ENCODE data around the gene KCNH5. TPM values are rescaled to one million over a fixed set of nuclear protein-coding genes. Genes with fewer than 3 reads are reported as not detected.

Gene KCNH5
- total RNA-seq, 2 experiments from 2014 or later: not detected

GRCh38 chr14:62743118-62743517 is 302.1 kb downstream of the KCNH5 start:
- Histone ChIP-seq H3K4me2 (ENCODE audit: low read length) (no peak overlapping the region), H3K9me3 (ENCODE audit: low read length) (no peaks in the 10 kb centered on the region), H3K4me3 (ENCODE audit: low read depth, low read length, poor library complexity, severe bottlenecking) (no peak overlapping the region), H3K79me2 (ENCODE audit: insufficient read depth, low read depth, low read length) (no peaks in the 10 kb centered on the region), H3K27ac (ENCODE audit: low read depth, low read length, poor library complexity, severe bottlenecking) (no peak overlapping the region), H3K9me2 (ENCODE audit: insufficient read depth, low read length) (no peaks in the 10 kb centered on the region), H3K4me1 (ENCODE audit: insufficient read depth, low read length, poor library complexity, severe bottlenecking) (no peaks in the 10 kb centered on the region), H2AFZ (ENCODE audit: low read length) (no peak overlapping the region), H3K36me3 (ENCODE audit: insufficient read depth, low read length) (no peaks in the 10 kb centered on the region), H4K20me1 (ENCODE audit: insufficient read depth, low read length) (no peaks in the 10 kb centered on the region)
- CTCF ChIA-PET (ENCODE audit: unreplicated experiment): no interaction called here
- TF ChIP-seq EZH2phosphoT487 (IDR thresholded peaks at IDR 0.05; ENCODE audit: borderline replicate concordance, low read depth, low read length): no peak
- TF ChIP-seq, protein P1, sequence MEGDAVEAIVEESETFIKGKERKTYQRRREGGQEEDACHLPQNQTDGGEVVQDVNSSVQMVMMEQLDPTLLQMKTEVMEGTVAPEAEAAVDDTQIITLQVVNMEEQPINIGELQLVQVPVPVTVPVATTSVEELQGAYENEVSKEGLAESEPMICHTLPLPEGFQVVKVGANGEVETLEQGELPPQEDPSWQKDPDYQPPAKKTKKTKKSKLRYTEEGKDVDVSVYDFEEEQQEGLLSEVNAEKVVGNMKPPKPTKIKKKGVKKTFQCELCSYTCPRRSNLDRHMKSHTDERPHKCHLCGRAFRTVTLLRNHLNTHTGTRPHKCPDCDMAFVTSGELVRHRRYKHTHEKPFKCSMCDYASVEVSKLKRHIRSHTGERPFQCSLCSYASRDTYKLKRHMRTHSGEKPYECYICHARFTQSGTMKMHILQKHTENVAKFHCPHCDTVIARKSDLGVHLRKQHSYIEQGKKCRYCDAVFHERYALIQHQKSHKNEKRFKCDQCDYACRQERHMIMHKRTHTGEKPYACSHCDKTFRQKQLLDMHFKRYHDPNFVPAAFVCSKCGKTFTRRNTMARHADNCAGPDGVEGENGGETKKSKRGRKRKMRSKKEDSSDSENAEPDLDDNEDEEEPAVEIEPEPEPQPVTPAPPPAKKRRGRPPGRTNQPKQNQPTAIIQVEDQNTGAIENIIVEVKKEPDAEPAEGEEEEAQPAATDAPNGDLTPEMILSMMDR (conservative IDR thresholded peaks at IDR 0.05; ENCODE audit: low read length): no peak
- POLR2A ChIA-PET: no interaction called here
- intact Hi-C loops (cut with micrococcal nuclease; ENCODE audit: unreplicated experiment): no loop called here
- no TSS peak for BruUV-seq (replicated peaks)
- DNase-seq (ENCODE audit: low spot score): no peak

DNA sequence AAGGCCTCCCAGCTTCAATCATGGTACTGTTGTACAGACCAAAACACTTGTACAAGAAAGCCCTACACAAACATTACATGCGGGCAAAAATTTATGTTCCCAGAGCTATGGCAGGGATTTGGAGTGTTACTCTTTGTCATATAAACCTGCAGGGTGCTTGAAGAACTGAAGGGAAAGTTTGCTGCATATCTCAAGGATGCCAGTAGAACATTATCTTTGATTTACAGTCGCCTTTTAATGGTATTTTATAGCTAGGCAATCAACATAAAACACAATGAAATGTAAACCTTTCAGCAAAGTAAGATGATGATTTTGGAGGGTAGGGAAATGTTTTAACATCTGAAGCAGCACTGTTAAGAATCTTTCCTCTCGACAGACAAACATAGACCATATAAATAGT is 305.6 kb downstream of the KCNH5 start:
- no peak for TF ChIP-seq EZH2phosphoT487 (IDR thresholded peaks at IDR 0.05; ENCODE audit: borderline replicate concordance, low read depth, low read length)
- TF ChIP-seq, protein P1 (conservative IDR thresholded peaks at IDR 0.05; ENCODE audit: low read length): no peak
- no peak overlapping the region for H3K27ac ChIP-seq (ENCODE audit: low read depth, low read length, poor library complexity, severe bottlenecking)
- ChIA-PET CTCF (ENCODE audit: unreplicated experiment) (no interaction called here), POLR2A (no interaction called here)
- H3K9me3 ChIP-seq (ENCODE audit: low read length): no peaks in the 10 kb centered on the region
- H2AFZ ChIP-seq (ENCODE audit: low read length): no peak overlapping the region
- H4K20me1 ChIP-seq (ENCODE audit: insufficient read depth, low read length): no peaks in the 10 kb centered on the region
- DNase-seq (ENCODE audit: low spot score): no peak
- no peaks in the 10 kb centered on the region for H3K4me1 ChIP-seq (ENCODE audit: insufficient read depth, low read length, poor library complexity, severe bottlenecking)
- no peaks in the 10 kb centered on the region for H3K79me2 ChIP-seq (ENCODE audit: insufficient read depth, low read depth, low read length)
- no peak overlapping the region for H3K4me2 ChIP-seq (ENCODE audit: low read length)
- no peaks in the 10 kb centered on the region for H3K9me2 ChIP-seq (ENCODE audit: insufficient read depth, low read length)
- BruUV-seq (replicated peaks): no TSS peak
- intact Hi-C loops (cut with micrococcal nuclease; ENCODE audit: unreplicated experiment): no loop called here
- H3K36me3 ChIP-seq (ENCODE audit: insufficient read depth, low read length): no peaks in the 10 kb centered on the region
- H3K4me3 ChIP-seq (ENCODE audit: low read depth, low read length, poor library complexity, severe bottlenecking): no peak overlapping the region

- CTCF ChIA-PET (ENCODE audit: unreplicated experiment): no interaction called here
- Histone ChIP-seq H3K9me2 (ENCODE audit: insufficient read depth, low read length) (no peaks in the 10 kb centered on the region), H3K4me1 (ENCODE audit: insufficient read depth, low read length, poor library complexity, severe bottlenecking) (no peaks in the 10 kb centered on the region), H3K9me3 (ENCODE audit: low read length) (no peaks in the 10 kb centered on the region), H2AFZ (ENCODE audit: low read length) (no peak overlapping the region), H3K27ac (ENCODE audit: low read depth, low read length, poor library complexity, severe bottlenecking) (no peak overlapping the region), H3K4me2 (ENCODE audit: low read length) (no peak overlapping the region), H4K20me1 (ENCODE audit: insufficient read depth, low read length) (no peaks in the 10 kb centered on the region), H3K4me3 (ENCODE audit: low read depth, low read length, poor library complexity, severe bottlenecking) (no peak overlapping the region), H3K36me3 (ENCODE audit: insufficient read depth, low read length) (no peaks in the 10 kb centered on the region), H3K79me2 (ENCODE audit: insufficient read depth, low read depth, low read length) (no peaks in the 10 kb centered on the region)
- no TSS peak for BruUV-seq (replicated peaks)
- POLR2A ChIA-PET: no interaction called here
- TF ChIP-seq, protein P1 (conservative IDR thresholded peaks at IDR 0.05; ENCODE audit: low read length): no peak
- no peak for TF ChIP-seq EZH2phosphoT487 (IDR thresholded peaks at IDR 0.05; ENCODE audit: borderline replicate concordance, low read depth, low read length)
- intact Hi-C loops (cut with micrococcal nuclease; ENCODE audit: unreplicated experiment): no loop called here
- DNase-seq (ENCODE audit: low spot score): no peak
These were observed 308.9 kb downstream of the KCNH5 start for GRCh38 chr14:62736048-62737043.

Measured in OCI-LY7 (cell line).